SK-N-SH (cell line): ENCODE results near the gene CPED1.

Experiments used
- EP300 ChIP-seq, 2 experiments: IDR thresholded peaks; 2 replicates each; pipeline versions ENCODE4 v1.4.0 to v1.6.1; 2012; ENCODE audit warnings: borderline replicate concordance in 1 of 2, low read depth in 1 of 2, low read length in 1 of 2
- NFIC ChIP-seq: IDR thresholded peaks from 2 replicates; pipeline ENCODE4 v1.4.0; 2012; ENCODE audit warnings: borderline replicate concordance
- RCOR1 ChIP-seq: fragments of 150-350 bp; IDR thresholded peaks from 2 replicates; pipeline ENCODE4 v1.6.1; 2017; ENCODE audit warnings: antibody characterized with exemption, low read length
- SMC3 ChIP-seq: IDR thresholded peaks from 2 replicates; pipeline ENCODE4 v1.6.1; 2012; ENCODE audit warnings: low read depth, low read length, improper control_type of control experiment
- TEAD4 ChIP-seq: IDR thresholded peaks from 2 replicates; pipeline ENCODE4 v1.4.0; 2012; ENCODE audit warnings: mild to moderate bottlenecking, borderline replicate concordance; ENCODE audit not compliant: insufficient read depth
- TF ChIP-seq, protein P1 (sequence below): IDR thresholded peaks from 2 replicates; pipeline ENCODE4 v1.6.1; 2012; ENCODE audit warnings: mild to moderate bottlenecking, low read depth, low read length, moderate library complexity
- TF ChIP-seq, protein P2 (sequence below): fragments of 200-600 bp; sonication (generic); IDR thresholded peaks from 2 replicates; pipeline ENCODE4 v1.6.1; 2017; ENCODE audit warnings: antibody characterized with exemption, mild to moderate bottlenecking, moderate library complexity

DNA sequence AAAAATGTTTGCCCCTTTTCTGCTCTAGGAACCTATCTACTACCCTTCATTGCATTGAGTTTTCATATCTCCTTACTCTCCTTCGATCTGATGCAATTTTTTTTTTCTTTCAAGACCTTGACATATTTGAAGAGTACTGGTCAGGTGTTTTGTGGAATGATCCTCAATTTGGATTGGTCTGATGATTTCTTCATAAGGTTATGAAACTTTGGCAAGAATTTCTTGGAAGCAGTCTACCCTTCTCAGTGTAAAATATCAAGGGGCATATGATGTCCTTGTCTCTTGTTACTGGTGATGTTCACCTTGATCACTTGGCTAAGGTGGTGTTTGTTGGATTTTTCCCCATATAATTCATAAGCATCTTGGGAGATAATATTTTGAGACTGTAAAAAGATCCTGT, 64.7 kb downstream of the CPED1 start:
- no peak for TF ChIP-seq EP300 (IDR thresholded peaks at IDR 0.05; ENCODE audit: borderline replicate concordance in 1 of 2, low read depth in 1 of 2, low read length in 1 of 2)
- TF ChIP-seq, protein P1, sequence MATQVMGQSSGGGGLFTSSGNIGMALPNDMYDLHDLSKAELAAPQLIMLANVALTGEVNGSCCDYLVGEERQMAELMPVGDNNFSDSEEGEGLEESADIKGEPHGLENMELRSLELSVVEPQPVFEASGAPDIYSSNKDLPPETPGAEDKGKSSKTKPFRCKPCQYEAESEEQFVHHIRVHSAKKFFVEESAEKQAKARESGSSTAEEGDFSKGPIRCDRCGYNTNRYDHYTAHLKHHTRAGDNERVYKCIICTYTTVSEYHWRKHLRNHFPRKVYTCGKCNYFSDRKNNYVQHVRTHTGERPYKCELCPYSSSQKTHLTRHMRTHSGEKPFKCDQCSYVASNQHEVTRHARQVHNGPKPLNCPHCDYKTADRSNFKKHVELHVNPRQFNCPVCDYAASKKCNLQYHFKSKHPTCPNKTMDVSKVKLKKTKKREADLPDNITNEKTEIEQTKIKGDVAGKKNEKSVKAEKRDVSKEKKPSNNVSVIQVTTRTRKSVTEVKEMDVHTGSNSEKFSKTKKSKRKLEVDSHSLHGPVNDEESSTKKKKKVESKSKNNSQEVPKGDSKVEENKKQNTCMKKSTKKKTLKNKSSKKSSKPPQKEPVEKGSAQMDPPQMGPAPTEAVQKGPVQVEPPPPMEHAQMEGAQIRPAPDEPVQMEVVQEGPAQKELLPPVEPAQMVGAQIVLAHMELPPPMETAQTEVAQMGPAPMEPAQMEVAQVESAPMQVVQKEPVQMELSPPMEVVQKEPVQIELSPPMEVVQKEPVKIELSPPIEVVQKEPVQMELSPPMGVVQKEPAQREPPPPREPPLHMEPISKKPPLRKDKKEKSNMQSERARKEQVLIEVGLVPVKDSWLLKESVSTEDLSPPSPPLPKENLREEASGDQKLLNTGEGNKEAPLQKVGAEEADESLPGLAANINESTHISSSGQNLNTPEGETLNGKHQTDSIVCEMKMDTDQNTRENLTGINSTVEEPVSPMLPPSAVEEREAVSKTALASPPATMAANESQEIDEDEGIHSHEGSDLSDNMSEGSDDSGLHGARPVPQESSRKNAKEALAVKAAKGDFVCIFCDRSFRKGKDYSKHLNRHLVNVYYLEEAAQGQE, result no peak
- TF ChIP-seq, protein P2, sequence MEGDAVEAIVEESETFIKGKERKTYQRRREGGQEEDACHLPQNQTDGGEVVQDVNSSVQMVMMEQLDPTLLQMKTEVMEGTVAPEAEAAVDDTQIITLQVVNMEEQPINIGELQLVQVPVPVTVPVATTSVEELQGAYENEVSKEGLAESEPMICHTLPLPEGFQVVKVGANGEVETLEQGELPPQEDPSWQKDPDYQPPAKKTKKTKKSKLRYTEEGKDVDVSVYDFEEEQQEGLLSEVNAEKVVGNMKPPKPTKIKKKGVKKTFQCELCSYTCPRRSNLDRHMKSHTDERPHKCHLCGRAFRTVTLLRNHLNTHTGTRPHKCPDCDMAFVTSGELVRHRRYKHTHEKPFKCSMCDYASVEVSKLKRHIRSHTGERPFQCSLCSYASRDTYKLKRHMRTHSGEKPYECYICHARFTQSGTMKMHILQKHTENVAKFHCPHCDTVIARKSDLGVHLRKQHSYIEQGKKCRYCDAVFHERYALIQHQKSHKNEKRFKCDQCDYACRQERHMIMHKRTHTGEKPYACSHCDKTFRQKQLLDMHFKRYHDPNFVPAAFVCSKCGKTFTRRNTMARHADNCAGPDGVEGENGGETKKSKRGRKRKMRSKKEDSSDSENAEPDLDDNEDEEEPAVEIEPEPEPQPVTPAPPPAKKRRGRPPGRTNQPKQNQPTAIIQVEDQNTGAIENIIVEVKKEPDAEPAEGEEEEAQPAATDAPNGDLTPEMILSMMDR, result no peak
- no peak for TF ChIP-seq NFIC
- no peak for TF ChIP-seq SMC3
- no peak for TF ChIP-seq TEAD4
- no peak for TF ChIP-seq RCOR1
